Heart left ventricle (tissue), 16 donors: ENCODE data around the gene PHF24. TPM values are rescaled to one million over a fixed set of nuclear protein-coding genes. Genes with fewer than 3 reads are reported as not detected.

Source experiments
- ATAC-seq, 4 donors: fragments of 200-7000 bp; cut with Tn5 transposase; one replicate each; pipeline ENCODE4 v1.9.1; 2020 to 2022; ENCODE audit warnings: moderate library complexity in 4 of 4, mild to moderate bottlenecking in 3 of 4, moderate number of reproducible peaks in 1 of 4
- DNase-seq, 5 donors: peaks; one replicate each; pipeline ENCODE4 v3.0.0-alpha.2; 2020
- H3K27ac ChIP-seq, 12 donors: fragments of 200-600 bp; sonication (generic) in 4 of 12; one replicate each; pipeline versions ENCODE4 v1.5.0 to v1.8.0; 2016 to 2022; ENCODE audit warnings: mild to moderate bottlenecking in 2 of 12
- H3K27me3 ChIP-seq, 9 donors: fragments of 200-600 bp; sonication (generic) in 2 of 9; one replicate each; pipeline versions ENCODE4 v1.5.1 to v1.8.0; 2016 to 2022; ENCODE audit warnings: mild to moderate bottlenecking in 3 of 9
- H3K36me3 ChIP-seq, 9 donors: fragments of 200-600 bp; sonication (generic) in 2 of 9; one replicate each; pipeline versions ENCODE4 v1.5.0 to v1.8.0; 2018 to 2022; ENCODE audit warnings: mild to moderate bottlenecking in 2 of 9
- H3K4me1 ChIP-seq, 12 donors: fragments of 200-600 bp; sonication (generic) in 4 of 12; one replicate each; pipeline versions ENCODE4 v1.5.0 to v1.8.0; 2016 to 2022; ENCODE audit warnings: mild to moderate bottlenecking in 3 of 12
- H3K4me3 ChIP-seq, 12 donors: fragments of 200-600 bp; sonication (generic) in 4 of 12; one replicate each; pipeline versions ENCODE4 v1.5.0 to v1.8.0; 2017 to 2022; ENCODE audit warnings: mild to moderate bottlenecking in 9 of 12, moderate library complexity in 4 of 12
- H3K9me3 ChIP-seq, 12 donors: fragments of 200-600 bp; sonication (generic) in 4 of 12; one replicate each; pipeline versions ENCODE4 v1.5.0 to v1.8.0; 2016 to 2022; ENCODE audit warnings: mild to moderate bottlenecking in 1 of 12
- CTCF ChIP-seq, 12 donors: fragments of 200-600 bp; sonication (generic) in 4 of 12; IDR thresholded peaks; one replicate each; pipeline versions ENCODE4 v1.5.0 to v1.8.0; 2018 to 2022; ENCODE audit warnings: antibody characterized with exemption in 12 of 12, mild to moderate bottlenecking in 5 of 12
- POLR2A ChIP-seq, 2 donors: fragments of 450-650 bp; IDR thresholded peaks; one replicate each; pipeline ENCODE4 v1.6.1; 2017; ENCODE audit warnings: antibody characterized with exemption in 2 of 2, mild to moderate bottlenecking in 2 of 2, moderate library complexity in 2 of 2
- WGBS, 4 donors: extraction: QIAGEN DNeasy Blood & Tissue Kit in 2 of 4; methylation state at CpG; one replicate each; pipeline versions ENCODE4 v1.1.5 to v1.1.7; 2013 to 2018; 5-methylcytosine and 5-hydroxymethylcytosine counted together
- intact Hi-C, 10 donors: fragments of 100-400 bp; cut with DNase I; formaldehyde crosslinking; loops; one replicate each; pipeline versions ENCODE4 v1.11.1 to v1.14.2; 2022
- polyA plus RNA-seq, 2 donors: library from polyadenylated mRNA; stranded (reverse); fragments of 200-250 nt; gene quantifications; one replicate each; pipeline ENCODE4 v1.2.3, GENCODE V29; 2013
- total RNA-seq, 9 donors: library from RNA; depleted of rRNA in 2 of 9; stranded (reverse); fragments of >200 nt in 2 of 9; fragmentation: NEBNext Ultra II Directional in 3 of 9; extraction: Animal tissue kit (Norgen Biotek cat#: 25700) in 3 of 9; gene quantifications; one replicate each; pipeline versions ENCODE4 v1.1.0 to v1.2.4, GENCODE V29; 2016 to 2023
- donor health status: ischemic (EF 13 %, LVEDD 7.1; RV severe dilation, severe dysfunction).
- donor health status: healthy with polysubstance abuse.
- donor health status: DM: no; HTN: yes; CAD: no.
- donor health status: DM: no; HTN: no; CAD: no.
- donor health status: ischemic (EF 25% LVEDD 6.9; RV normal size, moderate dysfunction).
- donor health status: ischemic (EF 25% LVEDD 5.7; RV mildly dilated, moderate dysfunction).
- donor health status: healthy.
- donor health status: DM: yes; HTN: yes; CAD: no.
- donor health status: ischemic (EF 35%, LVEDD 5.7; RV mildly dilated, moderate dysfunction).
- donor health status: nonischemic (EF 11% LVEDD 7.7; RV severe dilation, severe dysfunction).
- donor health status: DM: yes; HTN: yes; CAD: no.
- donor health status: PGD.
- donor health status: ischemic (EF 29% LVEDD 5.4; RV normal size, mild dysfunction).
- donor health status: nonischemic (EF 23%, LVEDD 6.1; RV moderate dilation, normal function).

Gene PHF24
- total and polyA plus RNA-seq, 11 donors: 0.06 to 2.2 (median 0.24) TPM; not detected in 1

GRCh38 chr9:34999576-34999975, 41.5 kb downstream of the PHF24 start:
- Histone ChIP-seq H3K27me3 (no peaks in the 10 kb centered on the region), H3K27ac (peak overlapping the region in 1 of 12 donors; percentile 7), H3K4me3 (no peak overlapping the region), H3K36me3 (peaks cover 0 to 32% (median 20%) of the 10 kb centered on the region in 9 donors), H3K4me1 (peaks cover 0 to 39% (median 19%) of the 10 kb centered on the region in 12 donors), H3K9me3 (no peaks in the 10 kb centered on the region)
- DNase-seq (no peak), ATAC-seq (peak in 1 of 4 donors; percentile 2)
- intact Hi-C loops: no loop called here
- whole genome bisulfite sequencing, 4 donors: 95 to 100% (median 99%) methylated on average over 1 to 2 of the region's 2 CpGs
- TF ChIP-seq CTCF (IDR thresholded peaks at IDR 0.05) (no peak), POLR2A (IDR thresholded peaks at IDR 0.05) (no peak)

- Histone ChIP-seq H3K27ac (no peak overlapping the region), H3K4me3 (no peak overlapping the region), H3K4me1 (peaks cover 0 to 28% (median 11%) of the 10 kb centered on the region in 12 donors), H3K9me3 (no peaks in the 10 kb centered on the region), H3K27me3 (no peaks in the 10 kb centered on the region), H3K36me3 (peaks cover 0 to 27% (median 20%) of the 10 kb centered on the region in 9 donors)
- ATAC-seq (no peak), DNase-seq (no peak)
- no peak for TF ChIP-seq POLR2A (IDR thresholded peaks at IDR 0.05)
- no peak for TF ChIP-seq CTCF (IDR thresholded peaks at IDR 0.05)
- intact Hi-C loops: loop anchor here in 1 of 10 donors (1.0 kb wide), 1 partner anchor 25 kb away; no protein-coding TSS in a partner anchor
- WGBS, 4 donors: 87 to 90% (median 89%) methylated on average over 6 of the region's 6 CpGs
Observed at GRCh38 chr9:35000535-35001284, 42.6 kb downstream of the PHF24 start.

- DNase-seq (no peak), ATAC-seq (no peak)
- no peaks in the 10 kb centered on the region for H3K27me3 ChIP-seq
- H3K4me1 ChIP-seq: peaks cover 0 to 22% (median 7%) of the 10 kb centered on the region in 12 donors
- 74 to 85% (median 80%) methylated on average over 2 of the region's 2 CpGs for WGBS, 4 donors
- H3K36me3 ChIP-seq: peaks cover 0 to 22% (median 16%) of the 10 kb centered on the region in 9 donors
- no peaks in the 10 kb centered on the region for H3K9me3 ChIP-seq
- TF ChIP-seq CTCF (IDR thresholded peaks at IDR 0.05): no peak
- TF ChIP-seq POLR2A (IDR thresholded peaks at IDR 0.05): no peak
- intact Hi-C loops: no loop called here
- H3K27ac ChIP-seq: no peak overlapping the region
- H3K4me3 ChIP-seq: no peak overlapping the region
Observed at GRCh38 chr9:35001285-35001677, 43.2 kb downstream of the PHF24 start.

- no peak for DNase-seq
- no peak for ATAC-seq
- Histone ChIP-seq H3K4me1 (peaks cover 0 to 15% (median 6%) of the 10 kb centered on the region in 12 donors), H3K27ac (no peak overlapping the region), H3K4me3 (no peak overlapping the region), H3K27me3 (no peaks in the 10 kb centered on the region), H3K9me3 (no peaks in the 10 kb centered on the region), H3K36me3 (peaks cover 0 to 15% (median 9%) of the 10 kb centered on the region in 9 donors)
- intact Hi-C loops: no loop called here
- no peak for TF ChIP-seq CTCF (IDR thresholded peaks at IDR 0.05)
- TF ChIP-seq POLR2A (IDR thresholded peaks at IDR 0.05): no peak
- WGBS, 4 donors: 95 to 97% (median 96%) methylated on average over 2 of the region's 2 CpGs
Observed at GRCh38 chr9:35001803-35002502, 43.9 kb downstream of the PHF24 start.
